Measurements from ENCODE around the gene GPR137B. TPM values are rescaled to one million over a fixed set of nuclear protein-coding genes. Genes with fewer than 3 reads are reported as not detected.
"Not testable (repeated sequence)": the region's sequence is repeated elsewhere in the genome, so short reads cannot be mapped to it uniquely, and the experiment has no call there.

GPR137B gene
- total RNA-seq, 2 donors from 2014 or later: 4.5 to 7.7 TPM

GRCh38 chr1:236155841-236156503 is 13.6 kb downstream of the GPR137B start:
- no peaks in the 10 kb centered on the region for H3K4me1 ChIP-seq
- DNase-seq: no peak

GRCh38 chr1:236156512-236157208 is 14.3 kb downstream of the GPR137B start:
- TF ChIP-seq CTCF (IDR thresholded peaks at IDR 0.05): no peak
- Histone ChIP-seq H3K36me3 (no peaks in the 10 kb centered on the region), H3K4me1 (no peaks in the 10 kb centered on the region), H3K27me3 (no peaks in the 10 kb centered on the region), H3K4me3 (no peak overlapping the region), H3K9ac (ENCODE audit: low read depth in 2 of 2, low read length in 2 of 2) (no peak overlapping the region), H3K9me3 (no peaks in the 10 kb centered on the region), H3K27ac (no peak overlapping the region)
- intact Hi-C loops (cut with DNase I): no loop called here
- DNase-seq: no peak

More at GRCh38 chr1:236155841-236156503, 13.6 kb downstream of the GPR137B start:
- H3K27ac ChIP-seq: no peak overlapping the region
- H3K27me3 ChIP-seq: no peaks in the 10 kb centered on the region
- H3K4me3 ChIP-seq: no peak overlapping the region
- no peaks in the 10 kb centered on the region for H3K9me3 ChIP-seq
- no peak overlapping the region for H3K9ac ChIP-seq (ENCODE audit: low read depth in 2 of 2, low read length in 2 of 2)
- intact Hi-C loops (cut with DNase I): no loop called here
- H3K36me3 ChIP-seq: no peaks in the 10 kb centered on the region
- TF ChIP-seq CTCF (IDR thresholded peaks at IDR 0.05): no peak

- H3K9ac ChIP-seq (ENCODE audit: low read depth in 2 of 2, low read length in 2 of 2); H3K36me3 ChIP-seq; H3K4me1 ChIP-seq; H3K27me3 ChIP-seq; H3K27ac ChIP-seq; DNase-seq; intact Hi-C loops (cut with DNase I); H3K4me3 ChIP-seq; H3K9me3 ChIP-seq: not testable (repeated sequence)
Measured at GRCh38 chr1:236158072-236158471, 15.7 kb downstream of the GPR137B start.

- intact Hi-C loops (cut with DNase I): no loop called here
- H3K36me3 ChIP-seq: no peaks in the 10 kb centered on the region
- no peak for TF ChIP-seq CTCF (IDR thresholded peaks at IDR 0.05)
- no peak overlapping the region for H3K27ac ChIP-seq
- no peak overlapping the region for H3K4me3 ChIP-seq
- H3K4me1 ChIP-seq: no peaks in the 10 kb centered on the region
- no peaks in the 10 kb centered on the region for H3K27me3 ChIP-seq
- DNase-seq: no peak
- H3K9me3 ChIP-seq: no peaks in the 10 kb centered on the region
- H3K9ac ChIP-seq (ENCODE audit: low read depth in 2 of 2, low read length in 2 of 2): no peak overlapping the region
Measured at GRCh38 chr1:236158719-236159118, 16.4 kb downstream of the GPR137B start.

- DNase-seq: peak; percentile 49
- no peaks in the 10 kb centered on the region for H3K4me1 ChIP-seq
- no peaks in the 10 kb centered on the region for H3K36me3 ChIP-seq
- H3K9me3 ChIP-seq: no peaks in the 10 kb centered on the region
- no peak overlapping the region for H3K9ac ChIP-seq (ENCODE audit: low read depth in 2 of 2, low read length in 2 of 2)
- no peak overlapping the region for H3K4me3 ChIP-seq
- no peaks in the 10 kb centered on the region for H3K27me3 ChIP-seq
- TF ChIP-seq CTCF (IDR thresholded peaks at IDR 0.05): no peak
- intact Hi-C loops (cut with DNase I): no loop called here
- H3K27ac ChIP-seq: no peak overlapping the region
Measured at GRCh38 chr1:236159704-236160539, 17.6 kb downstream of the GPR137B start.

Data from colonic mucosa (tissue), 4 donors.